K562 (cell line): ENCODE measurements around the gene DDC. TPM values are rescaled to one million over a fixed set of nuclear protein-coding genes. Genes with fewer than 3 reads are reported as not detected.

ENCODE experiments used
- GATAD2A ChIP-seq: fragments of 450-650 bp; IDR thresholded peaks from 2 replicates; pipeline ENCODE4 v1.6.1; 2017
- HLTF ChIP-seq: fragments of 450-650 bp; IDR thresholded peaks from 2 replicates; pipeline ENCODE4 v1.6.1; 2016
- HNRNPH1 ChIP-seq: fragments of 200-400 bp; formaldehyde crosslinking; optimal IDR thresholded peaks from 2 replicates; pipeline ENCODE3; 2017; ENCODE audit warnings: low read depth, mild to moderate bottlenecking, low read length, moderate library complexity
- XRCC4 ChIP-seq: IDR thresholded peaks from one replicate; pipeline ENCODE4 v1.6.1; 2011; ENCODE audit not compliant: insufficient read depth, insufficient read length; ENCODE audit errors: extremely low read depth
- ZNF232 ChIP-seq: sonication (generic); formaldehyde crosslinking; IDR thresholded peaks from 2 replicates; pipeline ENCODE4 v1.8.0; 2022; ENCODE audit warnings: mild to moderate bottlenecking, missing genetic modification reagents
- ZNF586 ChIP-seq: fragments of 450-650 bp; formaldehyde crosslinking; conservative IDR thresholded peaks from 2 replicates; pipeline ENCODE4 v1.4.0; 2020; ENCODE audit warnings: mild to moderate bottlenecking, moderate library complexity
- polyA plus RNA-seq, 8 experiments: library from polyadenylated mRNA; depleted of rRNA in 4 of 8; stranded (reverse) in 5 of 8; unstranded in 3 of 8; fragments of >200 nt; fragmentation: Nextera tagmentation in 2 of 8; fragmentation: Illumina TruSeq in 1 of 8; extraction: Ambion mirVana in 2 of 8; extraction: Trizol in 1 of 8; gene quantifications; 2 replicates each; pipeline versions ENCODE4 v1.2.1 to v1.2.3, GENCODE V29; 2011 to 2014; ENCODE audit warnings: inconsistent platforms in 1 of 8, missing spikeins in 1 of 8
- total RNA-seq, 7 experiments: library from RNA; depleted of rRNA in 6 of 7; stranded (reverse); fragments of >200 nt in 6 of 7; fragmentation: Illumina TruSeq in 2 of 7; extraction: Trizol in 2 of 7; gene quantifications; 2 replicates each; pipeline versions ENCODE4 v1.2.1 to v1.2.3, GENCODE V29; 2011 to 2021; ENCODE audit warnings: low replicate concordance in 1 of 7
- TF ChIP-seq, protein P1 (sequence below): fragments of 450-650 bp; IDR thresholded peaks from 2 replicates; pipeline ENCODE4 v1.6.1; 2016
- TF ChIP-seq, protein P2 (sequence below): fragments of 250-450 bp; sonication (Bioruptor Pico); IDR thresholded peaks from 2 replicates; pipeline ENCODE4 v1.4.0; 2020; ENCODE audit warnings: mild to moderate bottlenecking, moderate library complexity
- TF ChIP-seq, protein P3 (sequence below): fragments of 250-450 bp; sonication (Bioruptor Pico); IDR thresholded peaks from 2 replicates; pipeline ENCODE4 v1.5.0; 2021; ENCODE audit warnings: mild to moderate bottlenecking, moderate library complexity
- TF ChIP-seq, protein P4 (sequence below): sonication (generic); formaldehyde crosslinking; IDR thresholded peaks from 2 replicates; pipeline ENCODE4 v1.8.0; 2022; ENCODE audit warnings: missing genetic modification reagents, mild to moderate bottlenecking, moderate library complexity, borderline replicate concordance
- TF ChIP-seq, protein P5 (sequence below): fragments of 450-650 bp; IDR thresholded peaks from 2 replicates; pipeline ENCODE4 v1.7.0; 2016; ENCODE audit warnings: borderline replicate concordance
- TF ChIP-seq, protein P6 (sequence below): sonication (generic); formaldehyde crosslinking; IDR thresholded peaks from 2 replicates; pipeline ENCODE4 v1.8.1; 2023; ENCODE audit warnings: mild to moderate bottlenecking, missing genetic modification reagents
- TF ChIP-seq, protein P7 (sequence below): fragments of 250-450 bp; sonication (Bioruptor Pico); IDR thresholded peaks from 2 replicates; pipeline ENCODE4 v1.4.0; 2020; ENCODE audit warnings: borderline replicate concordance

The DDC gene
- total and polyA plus RNA-seq, 9 of the 15 experiments (the other 6 are each of a cell fraction or from before 2014, with no cell fraction given): not detected

DNA sequence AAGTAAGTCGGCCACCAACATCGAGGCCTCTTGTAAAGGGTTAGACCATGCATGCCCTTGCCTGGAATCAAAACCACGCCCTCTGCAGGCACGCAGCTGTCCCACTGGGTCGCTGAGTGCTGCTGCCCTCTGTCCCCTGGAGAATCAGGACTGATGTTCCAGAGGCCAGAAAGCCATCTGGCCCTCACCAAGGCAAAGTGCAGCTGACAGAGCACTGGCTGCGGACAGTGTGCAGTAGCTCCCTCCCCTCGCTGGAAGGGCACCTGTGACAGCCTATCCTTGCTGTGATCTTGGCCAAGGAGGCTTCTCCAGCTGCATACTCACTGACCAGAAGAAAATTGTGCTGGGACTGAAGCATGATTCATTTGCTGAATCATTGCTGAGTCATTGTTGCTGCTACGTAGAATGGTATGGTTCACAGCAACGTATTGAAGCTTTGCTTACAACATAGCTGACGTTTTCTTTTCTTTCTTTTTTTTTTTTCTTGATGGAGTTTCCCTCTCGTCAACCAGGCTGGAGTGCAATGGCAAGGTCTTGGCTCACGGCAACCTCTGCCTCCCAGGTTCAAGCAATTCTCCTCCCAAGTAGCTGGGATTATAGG lies 30.4 kb downstream of the DDC start (continued):
- TF ChIP-seq GATAD2A (peak; percentile 82; the same call in 1 of the 2 replicates), ZNF586 (CRISPR knock-in tag) (no peak), HLTF (no peak), XRCC4 (no peak), HNRNPH1 (no peak), ZNF232 (no peak)
- TF ChIP-seq, protein P1, sequence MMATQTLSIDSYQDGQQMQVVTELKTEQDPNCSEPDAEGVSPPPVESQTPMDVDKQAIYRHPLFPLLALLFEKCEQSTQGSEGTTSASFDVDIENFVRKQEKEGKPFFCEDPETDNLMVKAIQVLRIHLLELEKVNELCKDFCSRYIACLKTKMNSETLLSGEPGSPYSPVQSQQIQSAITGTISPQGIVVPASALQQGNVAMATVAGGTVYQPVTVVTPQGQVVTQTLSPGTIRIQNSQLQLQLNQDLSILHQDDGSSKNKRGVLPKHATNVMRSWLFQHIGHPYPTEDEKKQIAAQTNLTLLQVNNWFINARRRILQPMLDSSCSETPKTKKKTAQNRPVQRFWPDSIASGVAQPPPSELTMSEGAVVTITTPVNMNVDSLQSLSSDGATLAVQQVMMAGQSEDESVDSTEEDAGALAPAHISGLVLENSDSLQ: peak; percentile 97
- TF ChIP-seq, protein P2, sequence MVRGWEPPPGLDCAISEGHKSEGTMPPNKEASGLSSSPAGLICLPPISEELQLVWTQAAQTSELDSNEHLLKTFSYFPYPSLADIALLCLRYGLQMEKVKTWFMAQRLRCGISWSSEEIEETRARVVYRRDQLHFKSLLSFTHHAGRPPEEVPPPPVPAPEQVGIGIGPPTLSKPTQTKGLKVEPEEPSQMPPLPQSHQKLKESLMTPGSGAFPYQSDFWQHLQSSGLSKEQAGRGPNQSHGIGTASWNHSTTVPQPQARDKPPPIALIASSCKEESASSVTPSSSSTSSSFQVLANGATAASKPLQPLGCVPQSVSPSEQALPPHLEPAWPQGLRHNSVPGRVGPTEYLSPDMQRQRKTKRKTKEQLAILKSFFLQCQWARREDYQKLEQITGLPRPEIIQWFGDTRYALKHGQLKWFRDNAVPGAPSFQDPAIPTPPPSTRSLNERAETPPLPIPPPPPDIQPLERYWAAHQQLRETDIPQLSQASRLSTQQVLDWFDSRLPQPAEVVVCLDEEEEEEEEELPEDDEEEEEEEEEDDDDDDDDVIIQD: no peak
- TF ChIP-seq, protein P3, sequence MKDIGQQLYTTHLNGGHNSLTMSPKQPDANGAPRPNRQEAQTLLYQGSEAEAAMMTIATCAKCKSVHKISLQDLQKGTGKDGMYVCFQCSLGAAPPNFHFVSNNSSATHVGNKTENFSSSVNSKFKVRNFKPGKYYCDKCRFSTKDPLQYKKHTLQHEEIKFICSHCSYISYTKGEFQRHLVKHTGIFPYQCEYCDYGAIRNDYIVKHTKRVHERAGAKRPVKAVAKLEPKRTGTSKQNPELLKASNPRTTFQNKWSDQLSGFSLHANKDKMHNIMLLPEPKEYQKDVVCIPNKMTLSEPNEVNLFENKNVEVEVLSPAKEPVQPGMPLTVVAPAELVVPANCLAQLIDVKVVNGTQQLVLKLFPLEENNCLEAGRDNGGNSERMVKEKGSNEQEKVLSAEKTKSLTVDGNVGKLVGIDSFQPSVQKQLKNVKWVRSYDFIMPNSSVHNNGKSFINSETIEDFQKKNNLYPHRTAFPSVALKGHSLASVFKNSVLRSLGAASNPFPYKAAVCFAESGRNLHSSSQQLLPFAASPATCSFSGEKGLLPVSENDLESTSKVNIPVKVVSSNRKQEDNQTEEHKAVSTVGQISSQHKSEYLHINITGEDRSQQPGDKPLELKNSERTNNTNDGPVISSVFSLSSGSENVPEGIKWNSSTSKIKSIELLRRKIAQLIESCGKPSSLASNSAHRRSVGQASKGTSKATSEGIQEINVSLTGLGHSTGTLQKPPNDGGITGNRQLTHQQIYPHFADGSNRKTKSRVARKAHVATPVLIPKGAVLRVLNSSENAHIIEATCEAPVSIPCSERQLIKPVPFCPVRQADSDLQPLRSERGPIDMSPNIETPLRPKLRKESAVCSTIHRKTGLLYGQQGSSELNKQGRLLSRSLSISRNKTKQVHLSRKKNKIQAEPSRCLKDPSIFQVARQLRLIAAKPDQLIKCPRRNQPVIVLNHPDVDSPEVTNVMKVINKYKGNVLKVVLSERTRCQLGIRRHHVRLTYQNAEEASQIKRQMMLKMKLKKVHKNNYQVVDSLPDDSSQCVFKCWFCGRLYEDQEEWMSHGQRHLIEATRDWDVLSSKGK (CRISPR knock-in tag): no peak
- TF ChIP-seq, protein P4, sequence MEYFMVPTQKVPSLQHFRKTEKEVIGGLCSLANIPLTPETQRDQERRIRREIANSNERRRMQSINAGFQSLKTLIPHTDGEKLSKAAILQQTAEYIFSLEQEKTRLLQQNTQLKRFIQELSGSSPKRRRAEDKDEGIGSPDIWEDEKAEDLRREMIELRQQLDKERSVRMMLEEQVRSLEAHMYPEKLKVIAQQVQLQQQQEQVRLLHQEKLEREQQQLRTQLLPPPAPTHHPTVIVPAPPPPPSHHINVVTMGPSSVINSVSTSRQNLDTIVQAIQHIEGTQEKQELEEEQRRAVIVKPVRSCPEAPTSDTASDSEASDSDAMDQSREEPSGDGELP (CRISPR knock-in tag): peak; percentile 97
- TF ChIP-seq, protein P5, sequence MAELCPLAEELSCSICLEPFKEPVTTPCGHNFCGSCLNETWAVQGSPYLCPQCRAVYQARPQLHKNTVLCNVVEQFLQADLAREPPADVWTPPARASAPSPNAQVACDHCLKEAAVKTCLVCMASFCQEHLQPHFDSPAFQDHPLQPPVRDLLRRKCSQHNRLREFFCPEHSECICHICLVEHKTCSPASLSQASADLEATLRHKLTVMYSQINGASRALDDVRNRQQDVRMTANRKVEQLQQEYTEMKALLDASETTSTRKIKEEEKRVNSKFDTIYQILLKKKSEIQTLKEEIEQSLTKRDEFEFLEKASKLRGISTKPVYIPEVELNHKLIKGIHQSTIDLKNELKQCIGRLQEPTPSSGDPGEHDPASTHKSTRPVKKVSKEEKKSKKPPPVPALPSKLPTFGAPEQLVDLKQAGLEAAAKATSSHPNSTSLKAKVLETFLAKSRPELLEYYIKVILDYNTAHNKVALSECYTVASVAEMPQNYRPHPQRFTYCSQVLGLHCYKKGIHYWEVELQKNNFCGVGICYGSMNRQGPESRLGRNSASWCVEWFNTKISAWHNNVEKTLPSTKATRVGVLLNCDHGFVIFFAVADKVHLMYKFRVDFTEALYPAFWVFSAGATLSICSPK: no peak
- TF ChIP-seq, protein P6, sequence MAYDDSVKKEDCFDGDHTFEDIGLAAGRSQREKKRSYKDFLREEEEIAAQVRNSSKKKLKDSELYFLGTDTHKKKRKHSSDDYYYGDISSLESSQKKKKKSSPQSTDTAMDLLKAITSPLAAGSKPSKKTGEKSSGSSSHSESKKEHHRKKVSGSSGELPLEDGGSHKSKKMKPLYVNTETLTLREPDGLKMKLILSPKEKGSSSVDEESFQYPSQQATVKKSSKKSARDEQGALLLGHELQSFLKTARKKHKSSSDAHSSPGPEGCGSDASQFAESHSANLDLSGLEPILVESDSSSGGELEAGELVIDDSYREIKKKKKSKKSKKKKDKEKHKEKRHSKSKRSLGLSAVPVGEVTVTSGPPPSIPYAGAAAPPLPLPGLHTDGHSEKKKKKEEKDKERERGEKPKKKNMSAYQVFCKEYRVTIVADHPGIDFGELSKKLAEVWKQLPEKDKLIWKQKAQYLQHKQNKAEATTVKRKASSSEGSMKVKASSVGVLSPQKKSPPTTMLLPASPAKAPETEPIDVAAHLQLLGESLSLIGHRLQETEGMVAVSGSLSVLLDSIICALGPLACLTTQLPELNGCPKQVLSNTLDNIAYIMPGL (CRISPR knock-in tag): no peak
- TF ChIP-seq, protein P7, sequence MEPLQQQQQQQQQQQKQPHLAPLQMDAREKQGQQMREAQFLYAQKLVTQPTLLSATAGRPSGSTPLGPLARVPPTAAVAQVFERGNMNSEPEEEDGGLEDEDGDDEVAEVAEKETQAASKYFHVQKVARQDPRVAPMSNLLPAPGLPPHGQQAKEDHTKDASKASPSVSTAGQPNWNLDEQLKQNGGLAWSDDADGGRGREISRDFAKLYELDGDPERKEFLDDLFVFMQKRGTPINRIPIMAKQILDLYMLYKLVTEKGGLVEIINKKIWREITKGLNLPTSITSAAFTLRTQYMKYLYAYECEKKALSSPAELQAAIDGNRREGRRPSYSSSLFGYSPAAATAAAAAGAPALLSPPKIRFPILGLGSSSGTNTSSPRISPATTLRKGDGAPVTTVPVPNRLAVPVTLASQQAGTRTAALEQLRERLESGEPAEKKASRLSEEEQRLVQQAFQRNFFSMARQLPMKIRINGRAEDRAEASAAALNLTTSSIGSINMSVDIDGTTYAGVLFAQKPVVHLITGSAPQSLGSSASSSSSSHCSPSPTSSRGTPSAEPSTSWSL (CRISPR knock-in tag): no peak
